ENCODE data around the gene MORN1. TPM values are rescaled to one million over a fixed set of nuclear protein-coding genes. Genes with fewer than 3 reads are reported as not detected.

MORN1 gene
- total RNA-seq, 1 experiment from 2014 or later, result 47.8 TPM

DNA sequence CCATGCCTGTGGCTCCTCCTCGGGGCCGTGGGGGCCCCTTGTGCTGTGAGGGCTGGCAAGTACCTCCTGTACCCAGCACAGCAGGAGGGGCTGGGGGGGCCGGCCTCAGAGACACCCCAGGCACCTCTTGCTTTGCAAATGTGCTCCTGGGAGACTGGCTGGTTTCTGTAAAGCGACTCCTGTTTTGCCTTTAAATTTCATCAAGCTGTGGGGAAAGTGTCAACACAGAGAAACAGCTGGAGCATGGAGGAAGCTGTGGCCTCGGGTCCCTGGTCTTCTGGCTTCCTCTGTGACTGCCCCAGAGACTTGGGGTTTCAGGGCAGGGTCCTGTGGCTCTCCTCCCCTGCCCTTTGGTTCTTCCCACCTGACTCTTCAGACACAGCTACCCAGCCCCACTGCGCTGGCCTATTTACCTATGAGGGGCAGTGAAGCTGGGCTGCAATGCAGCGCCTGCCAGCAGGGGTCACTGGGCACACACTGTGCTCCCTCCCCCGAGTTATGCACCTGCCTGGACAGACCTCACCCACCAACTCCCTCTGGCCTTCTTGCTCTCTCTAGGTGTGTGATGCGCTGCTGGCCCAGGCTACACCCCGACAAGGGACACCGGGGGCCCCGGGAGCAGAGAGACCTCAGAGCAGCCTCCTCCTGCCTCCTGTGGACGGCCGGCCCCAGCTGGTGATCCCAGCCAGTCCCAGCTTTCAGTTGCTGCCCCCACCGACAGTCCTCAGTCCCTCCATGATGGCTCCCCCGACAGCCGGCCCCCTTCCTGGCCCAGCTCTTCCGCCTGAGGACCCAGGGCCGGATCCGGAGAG, 38.6 kb upstream of the MORN1 start:
- no peaks in the 10 kb centered on the region for H3K36me3 ChIP-seq (ENCODE audit: low read depth)
- H3K79me2 ChIP-seq (ENCODE audit: low read depth), result no peaks in the 10 kb centered on the region
- peaks cover 54% of the 10 kb centered on the region for H3K27me3 ChIP-seq (ENCODE audit: insufficient read depth, low read depth)
- H3K4me1 ChIP-seq (replicated peaks; ENCODE audit: insufficient read depth), result no peaks in the 10 kb centered on the region
- no peak overlapping the region for H2AFZ ChIP-seq
- ChIA-PET CTCF (no interaction called here), POLR2A (ENCODE audit: unreplicated experiment) (no interaction called here)
- intact Hi-C loops (cut with micrococcal nuclease; ENCODE audit: unreplicated experiment), result no loop called here
- TF ChIP-seq EZH2 (IDR thresholded peaks at IDR 0.05; ENCODE audit: low read depth), result no peak
- TF ChIP-seq, protein P1, sequence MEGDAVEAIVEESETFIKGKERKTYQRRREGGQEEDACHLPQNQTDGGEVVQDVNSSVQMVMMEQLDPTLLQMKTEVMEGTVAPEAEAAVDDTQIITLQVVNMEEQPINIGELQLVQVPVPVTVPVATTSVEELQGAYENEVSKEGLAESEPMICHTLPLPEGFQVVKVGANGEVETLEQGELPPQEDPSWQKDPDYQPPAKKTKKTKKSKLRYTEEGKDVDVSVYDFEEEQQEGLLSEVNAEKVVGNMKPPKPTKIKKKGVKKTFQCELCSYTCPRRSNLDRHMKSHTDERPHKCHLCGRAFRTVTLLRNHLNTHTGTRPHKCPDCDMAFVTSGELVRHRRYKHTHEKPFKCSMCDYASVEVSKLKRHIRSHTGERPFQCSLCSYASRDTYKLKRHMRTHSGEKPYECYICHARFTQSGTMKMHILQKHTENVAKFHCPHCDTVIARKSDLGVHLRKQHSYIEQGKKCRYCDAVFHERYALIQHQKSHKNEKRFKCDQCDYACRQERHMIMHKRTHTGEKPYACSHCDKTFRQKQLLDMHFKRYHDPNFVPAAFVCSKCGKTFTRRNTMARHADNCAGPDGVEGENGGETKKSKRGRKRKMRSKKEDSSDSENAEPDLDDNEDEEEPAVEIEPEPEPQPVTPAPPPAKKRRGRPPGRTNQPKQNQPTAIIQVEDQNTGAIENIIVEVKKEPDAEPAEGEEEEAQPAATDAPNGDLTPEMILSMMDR (conservative IDR thresholded peaks at IDR 0.05), result peak; percentile 63
- H3K4me2 ChIP-seq, result no peak overlapping the region
- DNase-seq, result no peak
- H3K9me3 ChIP-seq (ENCODE audit: insufficient read depth, low read depth), result no peaks in the 10 kb centered on the region
- no peaks in the 10 kb centered on the region; the same call in 1 of the 2 replicates for H4K20me1 ChIP-seq (ENCODE audit: insufficient read depth)
- H3F3A ChIP-seq (ENCODE audit: insufficient read depth, low read depth), result 0 out of 2 replicates have a peak, but pooled peaks cover 5% of the 10 kb centered on the region
- no peak overlapping the region for H3K4me3 ChIP-seq
- no peaks in the 10 kb centered on the region for H3K9me2 ChIP-seq (ENCODE audit: insufficient read depth)
- H3K27ac ChIP-seq, result no peak overlapping the region
- no TSS peak for BruUV-seq (replicated peaks)

DNA sequence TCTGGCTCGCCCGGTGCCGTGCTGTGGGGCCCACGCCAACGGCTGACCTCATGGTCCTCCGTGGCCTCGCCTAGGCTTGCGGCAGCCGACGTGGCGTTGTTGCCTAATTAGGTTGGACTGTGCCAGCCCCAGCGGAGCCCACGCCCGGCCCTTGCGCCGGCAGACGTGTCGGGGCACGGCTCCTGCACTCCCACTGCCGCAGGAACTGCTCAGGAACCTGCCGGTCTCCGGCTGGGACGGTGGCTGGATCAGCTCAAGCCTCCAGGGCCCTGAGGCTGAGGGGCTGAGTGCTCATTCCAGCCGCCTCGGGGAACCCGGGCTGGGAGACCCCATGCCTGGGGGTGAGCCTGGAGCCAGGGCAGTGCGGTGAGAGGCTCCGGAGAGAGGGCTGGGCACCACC, 37.1 kb upstream of the MORN1 start:
- Histone ChIP-seq H2AFZ (no peak overlapping the region), H3K27ac (no peak overlapping the region), H3K9me2 (ENCODE audit: insufficient read depth) (no peaks in the 10 kb centered on the region), H3K4me2 (no peak overlapping the region), H3K36me3 (ENCODE audit: low read depth) (no peaks in the 10 kb centered on the region), H4K20me1 (ENCODE audit: insufficient read depth) (no peaks in the 10 kb centered on the region; the same call in 1 of the 2 replicates), H3K4me1 (replicated peaks; ENCODE audit: insufficient read depth) (no peaks in the 10 kb centered on the region), H3K9me3 (ENCODE audit: insufficient read depth, low read depth) (peaks cover 2% of the 10 kb centered on the region; the same call in 1 of the 2 replicates), H3F3A (ENCODE audit: insufficient read depth, low read depth) (0 out of 2 replicates have a peak, but pooled peaks cover 5% of the 10 kb centered on the region), H3K4me3 (no peak overlapping the region), H3K27me3 (ENCODE audit: insufficient read depth, low read depth) (peaks cover 42% of the 10 kb centered on the region), H3K79me2 (ENCODE audit: low read depth) (no peaks in the 10 kb centered on the region)
- POLR2A ChIA-PET (ENCODE audit: unreplicated experiment), result no interaction called here
- intact Hi-C loops (cut with micrococcal nuclease; ENCODE audit: unreplicated experiment), result no loop called here
- no peak for DNase-seq
- BruUV-seq (replicated peaks), result no TSS peak
- CTCF ChIA-PET, result no interaction called here
- TF ChIP-seq EZH2 (IDR thresholded peaks at IDR 0.05; ENCODE audit: low read depth), result no peak
- TF ChIP-seq, protein P1 (conservative IDR thresholded peaks at IDR 0.05), result no peak

DNA sequence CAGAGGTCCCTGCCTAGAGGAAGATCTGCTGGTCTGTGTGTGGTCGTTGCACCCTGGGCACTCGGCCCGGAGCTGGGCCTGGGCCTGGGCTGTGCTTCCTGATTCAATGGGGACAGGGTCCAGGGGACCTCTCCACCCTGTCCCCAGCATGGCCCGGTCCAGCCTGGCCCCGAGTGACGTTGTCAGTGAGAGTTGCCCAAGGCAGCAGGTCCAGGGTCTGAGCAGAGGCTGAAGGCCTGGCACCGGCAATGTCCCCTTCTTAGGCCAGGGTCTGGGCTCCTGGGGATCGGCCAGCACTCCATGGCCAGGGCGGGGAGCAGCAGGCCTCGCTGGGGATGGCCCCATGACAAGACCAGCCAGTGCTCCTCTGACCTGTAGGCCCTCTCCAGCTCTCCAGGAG, 36.6 kb upstream of the MORN1 start:
- Histone ChIP-seq H3K27me3 (ENCODE audit: insufficient read depth, low read depth) (peaks cover 42% of the 10 kb centered on the region), H3K27ac (no peak overlapping the region), H2AFZ (no peak overlapping the region), H3K4me1 (replicated peaks; ENCODE audit: insufficient read depth) (no peaks in the 10 kb centered on the region), H3K79me2 (ENCODE audit: low read depth) (no peaks in the 10 kb centered on the region), H3K9me3 (ENCODE audit: insufficient read depth, low read depth) (peaks cover 7% of the 10 kb centered on the region; the same call in 1 of the 2 replicates), H3K36me3 (ENCODE audit: low read depth) (no peaks in the 10 kb centered on the region), H4K20me1 (ENCODE audit: insufficient read depth) (no peaks in the 10 kb centered on the region; the same call in 1 of the 2 replicates), H3K4me2 (no peak overlapping the region), H3K9me2 (ENCODE audit: insufficient read depth) (no peaks in the 10 kb centered on the region), H3K4me3 (no peak overlapping the region), H3F3A (ENCODE audit: insufficient read depth, low read depth) (0 out of 2 replicates have a peak, but pooled peaks cover 5% of the 10 kb centered on the region)
- intact Hi-C loops (cut with micrococcal nuclease; ENCODE audit: unreplicated experiment), result no loop called here
- POLR2A ChIA-PET (ENCODE audit: unreplicated experiment), result no interaction called here
- TF ChIP-seq EZH2 (IDR thresholded peaks at IDR 0.05; ENCODE audit: low read depth), result no peak
- TF ChIP-seq, protein P1 (conservative IDR thresholded peaks at IDR 0.05), result no peak
- CTCF ChIA-PET, result no interaction called here
- no TSS peak for BruUV-seq (replicated peaks)
- DNase-seq, result no peak
